DMS 273 (cell line): ENCODE data around the gene TTC1.

ENCODE experiments used
- DNase-seq: peaks from one replicate; lab custom pipeline; 2025; ENCODE audit not compliant: unreplicated experiment; lab: John Stamatoyannopoulos, UW

The TTC1 gene

DNA sequence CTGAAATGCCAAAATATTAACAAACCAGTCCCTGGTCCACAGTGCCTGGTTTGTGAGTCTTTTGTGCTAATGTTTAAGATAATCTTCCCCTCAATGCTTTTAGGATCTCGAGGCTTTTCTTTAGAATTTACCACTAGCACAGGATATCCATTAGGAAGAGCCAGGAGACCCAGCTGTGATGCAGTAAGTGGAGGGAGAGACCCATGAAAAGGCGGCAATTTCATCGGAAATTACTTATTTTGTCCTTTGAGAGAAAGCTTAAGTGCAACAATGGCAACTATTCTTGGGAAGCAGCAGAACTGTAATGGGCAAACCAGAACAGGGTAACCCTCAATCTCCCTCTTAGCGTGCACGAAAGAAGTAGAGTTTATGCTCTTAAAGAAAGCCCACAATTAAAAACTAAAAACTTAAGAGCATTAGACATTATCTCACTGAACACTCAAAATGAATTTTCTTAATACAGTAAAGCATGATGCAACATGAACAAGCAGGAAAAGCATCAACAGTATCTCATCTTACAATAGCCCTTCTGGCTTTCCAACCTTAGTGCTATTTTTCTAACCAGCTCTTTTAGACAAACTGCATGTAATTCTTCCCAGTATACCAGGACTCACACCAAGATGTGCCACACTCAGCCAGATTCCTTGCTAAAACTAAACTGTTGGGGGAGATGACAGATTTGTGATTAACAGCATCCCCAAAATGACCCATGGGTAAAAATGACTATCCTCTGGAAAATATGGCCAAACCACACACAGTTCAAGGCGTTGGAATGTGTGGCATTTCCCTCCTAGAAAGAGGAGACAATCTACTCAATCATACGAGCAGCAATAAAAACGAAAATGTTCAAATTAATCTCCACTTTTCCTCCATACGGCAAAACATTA is 73.9 kb downstream of the TTC1 start:
- DNase-seq: no peak

GRCh38 chr5:160083501-160083900 is 74.6 kb downstream of the TTC1 start:
- DNase-seq: no peak

- no peak for DNase-seq
Observed at GRCh38 chr5:160084144-160084543, 75.2 kb downstream of the TTC1 start.

- DNase-seq: no peak
Observed at GRCh38 chr5:160087199-160087598, 78.3 kb downstream of the TTC1 start.

- DNase-seq: no peak
Observed at GRCh38 chr5:160088805-160089204, 79.9 kb downstream of the TTC1 start.

- DNase-seq: no peak
Observed at GRCh38 chr5:160089531-160089930, 80.6 kb downstream of the TTC1 start.

DNA sequence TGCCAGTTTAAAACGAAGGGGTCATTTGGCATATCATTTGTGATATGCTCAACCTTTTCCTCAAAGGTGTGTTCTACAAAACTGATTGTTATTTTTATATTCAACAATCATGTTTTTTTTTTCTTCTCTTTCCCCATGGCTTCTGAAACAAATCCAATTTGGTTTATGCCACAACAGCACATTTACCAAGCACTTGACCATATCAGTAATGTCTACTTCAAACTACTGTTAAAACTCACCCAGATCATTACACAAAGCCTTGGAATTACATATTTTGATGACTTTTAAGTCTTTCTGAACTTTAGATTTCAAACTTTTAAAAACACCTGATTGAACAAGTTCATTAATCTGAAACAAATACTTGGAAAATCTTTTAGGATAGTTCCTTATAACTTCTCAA is 81.1 kb downstream of the TTC1 start:
- DNase-seq: no peak

DNA sequence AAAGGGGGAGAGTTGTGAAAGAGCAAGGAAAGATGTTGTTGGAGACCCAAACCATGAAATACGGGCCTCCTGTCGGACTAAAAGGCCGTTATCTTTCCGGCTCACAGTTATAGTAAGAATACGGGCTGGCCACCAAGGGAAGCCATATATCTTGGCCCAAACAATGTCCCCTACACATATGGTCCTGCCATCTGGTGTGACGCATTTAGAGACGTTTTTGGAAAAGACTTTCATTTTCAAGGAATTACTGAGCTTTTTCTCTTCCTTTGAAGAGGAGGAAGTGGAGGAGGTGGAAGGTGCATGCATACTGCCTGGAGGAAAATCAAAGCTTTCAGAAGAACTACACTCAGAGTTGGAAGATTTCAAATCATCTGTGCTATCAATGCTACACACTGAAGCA is 83.6 kb downstream of the TTC1 start:
- peak; percentile 35 for DNase-seq

DNA sequence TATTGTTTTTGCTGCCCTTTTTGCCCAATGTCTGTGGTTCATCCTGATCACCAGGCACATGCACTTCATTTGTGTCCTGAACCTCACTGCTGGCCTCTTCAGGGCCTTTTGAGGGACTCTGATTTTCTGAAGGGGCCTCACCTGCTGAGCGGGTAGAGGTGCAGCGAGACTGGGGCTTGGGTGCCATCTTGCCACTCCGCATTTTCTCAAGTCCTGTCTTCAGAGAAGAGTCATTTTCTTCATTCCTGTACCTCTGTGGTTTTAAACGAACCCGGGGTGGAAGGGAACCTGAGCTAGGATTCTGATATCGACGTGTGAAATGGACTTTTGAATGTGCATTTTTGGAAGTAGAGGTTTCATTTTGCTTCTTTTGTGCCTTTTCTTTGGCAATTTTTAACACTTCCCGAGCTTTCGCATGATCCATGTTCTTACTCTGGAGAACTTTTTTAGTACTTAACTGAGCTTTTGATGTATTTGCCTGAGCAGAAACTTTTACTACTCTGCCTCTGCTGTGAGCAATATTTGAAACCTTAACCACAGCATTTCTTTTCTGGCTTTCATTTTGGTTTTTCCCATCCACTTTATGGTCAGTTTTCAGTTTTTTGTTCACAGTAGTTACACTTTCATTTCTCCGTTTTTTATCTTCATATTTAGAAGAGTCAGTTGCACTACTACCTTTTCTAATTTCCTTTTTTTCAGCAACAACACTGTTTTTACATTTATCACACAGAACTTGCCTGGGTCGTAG is 84.2 kb downstream of the TTC1 start:
- no peak for DNase-seq

GRCh38 chr5:160096178-160096577 is 87.2 kb downstream of the TTC1 start:
- DNase-seq: no peak

GRCh38 chr5:160097991-160098390 is 89.1 kb downstream of the TTC1 start:
- no peak for DNase-seq

DNA sequence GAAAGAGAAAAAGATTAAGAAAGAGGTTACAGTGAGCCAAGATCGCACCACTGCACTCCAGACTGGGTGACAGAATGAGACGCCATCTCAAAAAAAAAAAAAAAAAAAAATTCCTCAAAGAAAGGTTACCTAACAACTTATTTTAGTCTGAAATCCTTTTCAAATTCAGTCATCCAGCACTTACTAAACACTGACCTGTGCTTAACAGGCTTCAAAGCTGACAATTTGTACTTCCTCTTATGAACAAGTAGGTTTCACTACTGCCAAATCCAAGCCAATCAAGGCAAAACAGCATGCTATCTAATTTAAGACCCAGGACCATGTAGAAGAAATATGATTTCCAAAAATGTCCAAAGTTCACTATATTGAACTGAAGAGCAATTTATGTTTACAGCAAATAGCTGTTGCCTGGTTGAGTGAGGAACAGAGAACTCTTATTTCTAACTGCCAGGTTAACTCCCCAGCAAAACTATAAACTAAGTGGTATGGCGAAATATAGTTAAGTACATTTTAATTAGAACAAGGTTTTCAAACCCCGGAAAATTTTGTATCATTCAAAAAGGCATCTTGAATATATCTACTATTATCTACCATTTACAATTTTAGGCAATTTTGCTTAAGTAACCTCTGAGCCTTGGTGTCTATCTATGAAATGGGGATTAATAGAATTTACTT is 96.9 kb downstream of the TTC1 start:
- DNase-seq: no peak

DNA sequence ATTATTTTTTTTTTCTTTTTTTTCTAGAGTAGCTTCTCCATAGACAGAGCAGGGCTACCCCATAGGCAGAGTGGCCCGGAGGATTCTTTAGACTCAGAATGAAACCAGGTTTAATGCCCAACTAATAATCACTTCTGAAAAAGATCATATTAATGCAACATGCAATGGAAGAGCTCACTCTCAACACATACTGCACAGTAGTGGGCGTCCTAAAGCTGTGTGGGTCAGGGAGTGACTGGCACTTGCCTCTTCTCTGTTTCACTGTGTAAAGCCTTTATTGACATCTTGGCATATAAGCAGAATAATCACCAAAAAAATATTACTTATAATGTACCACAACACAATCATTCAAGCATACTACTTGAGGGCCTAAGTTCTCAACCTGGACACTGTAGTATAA is 99.2 kb downstream of the TTC1 start:
- DNase-seq: no peak
